Fibroblast of the aortic adventitia (primary cell): ENCODE results near the gene CLCN5. TPM values are rescaled to one million over a fixed set of nuclear protein-coding genes. Genes with fewer than 3 reads are reported as not detected.

ENCODE experiments used
- DNase-seq: peaks from one replicate; pipeline ENCODE4 v3.0.0-alpha.2; 2010; ENCODE audit warnings: low read depth
- H3K4me3 ChIP-seq: 2 replicates; pipeline ENCODE4 v1.5.1; 2011; ENCODE audit warnings: low read depth, mild to moderate bottlenecking, control low read depth, low read length, moderate library complexity
- CTCF ChIP-seq: IDR thresholded peaks from 2 replicates; pipeline ENCODE4 v1.5.1; 2011; ENCODE audit warnings: mild to moderate bottlenecking, low read length, control low read depth, inconsistent platforms; ENCODE audit not compliant: insufficient read depth
- total RNA-seq: library from RNA; depleted of rRNA; stranded (reverse); fragments of >200 nt; gene quantifications from 2 replicates; pipeline ENCODE4 v1.2.3, GENCODE V29; 2012; ENCODE audit warnings: low replicate concordance

Gene CLCN5
- total RNA-seq, 1 donor = 13.5 TPM

- no peak overlapping the region for H3K4me3 ChIP-seq
- no peak for DNase-seq
- no peak for TF ChIP-seq CTCF
Measured at GRCh38 chrX:49976682-49977197, 54.3 kb downstream of the CLCN5 start.

- H3K4me3 ChIP-seq = no peak overlapping the region
- DNase-seq = no peak
- TF ChIP-seq CTCF = no peak
Measured at GRCh38 chrX:49977319-49978090, 55.1 kb downstream of the CLCN5 start.

GRCh38 chrX:49978176-49978575 is 55.8 kb downstream of the CLCN5 start:
- no peak overlapping the region for H3K4me3 ChIP-seq
- DNase-seq = no peak
- TF ChIP-seq CTCF = no peak

- TF ChIP-seq CTCF = no peak
- H3K4me3 ChIP-seq = no peak overlapping the region
- no peak for DNase-seq
Measured at GRCh38 chrX:49986058-49986457, 63.7 kb downstream of the CLCN5 start.

- no peak for TF ChIP-seq CTCF
- H3K4me3 ChIP-seq = no peak overlapping the region
- DNase-seq = no peak
Measured at GRCh38 chrX:49987651-49988050, 65.3 kb downstream of the CLCN5 start.

GRCh38 chrX:49988143-49988542 is 65.7 kb downstream of the CLCN5 start:
- no peak overlapping the region for H3K4me3 ChIP-seq
- TF ChIP-seq CTCF = no peak
- DNase-seq = no peak
